Muscle of arm (tissue), 14 donors: ENCODE results near the gene MTSS2. TPM values are rescaled to one million over a fixed set of nuclear protein-coding genes. Genes with fewer than 3 reads are reported as not detected.

Source experiments
- DNase-seq: peaks from one replicate; pipeline ENCODE4 v3.0.0-alpha.2; 2013
- long read RNA-seq, 11 donors: transcript quantifications; one replicate each; lab custom pipeline, GENCODE V29; 2026
- polyA plus RNA-seq, 12 donors: library from polyadenylated mRNA; unstranded; fragments of 120-200 nt; gene quantifications; one replicate each; pipeline ENCODE4 v1.2.1, GENCODE V29; 2013; ENCODE audit not compliant: insufficient read length in 12 of 12

MTSS2 gene, protein sequence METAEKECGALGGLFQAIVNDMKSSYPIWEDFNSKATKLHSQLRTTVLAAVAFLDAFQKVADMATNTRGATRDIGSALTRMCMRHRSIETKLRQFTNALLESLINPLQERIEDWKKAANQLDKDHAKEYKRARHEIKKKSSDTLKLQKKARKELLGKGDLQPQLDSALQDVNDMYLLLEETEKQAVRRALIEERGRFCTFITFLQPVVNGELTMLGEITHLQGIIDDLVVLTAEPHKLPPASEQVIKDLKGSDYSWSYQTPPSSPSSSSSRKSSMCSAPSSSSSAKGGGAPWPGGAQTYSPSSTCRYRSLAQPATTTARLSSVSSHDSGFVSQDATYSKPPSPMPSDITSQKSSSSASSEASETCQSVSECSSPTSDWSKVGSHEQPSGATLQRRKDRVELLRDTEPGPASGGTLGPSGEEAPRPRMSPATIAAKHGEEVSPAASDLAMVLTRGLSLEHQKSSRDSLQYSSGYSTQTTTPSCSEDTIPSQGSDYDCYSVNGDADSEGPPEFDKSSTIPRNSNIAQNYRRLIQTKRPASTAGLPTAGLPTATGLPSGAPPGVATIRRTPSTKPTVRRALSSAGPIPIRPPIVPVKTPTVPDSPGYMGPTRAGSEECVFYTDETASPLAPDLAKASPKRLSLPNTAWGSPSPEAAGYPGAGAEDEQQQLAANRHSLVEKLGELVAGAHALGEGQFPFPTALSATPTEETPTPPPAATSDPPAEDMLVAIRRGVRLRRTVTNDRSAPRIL
- polyA plus RNA-seq: 100 to 1,000 TPM in 8 of 12 donors, 10 to 100 TPM in 4; 80.7 to 148 (median 107) TPM
- long read RNA-seq, donor 1, partial matches to known transcripts: 5 of 10 reads
- long read RNA-seq, donor 1, other reads (novel, unspliced or antisense): 5 of 10 reads
- long read RNA-seq, donor 2, partial matches to known transcripts: 30 of 30 reads
- long read RNA-seq, donor 2, other reads (novel, unspliced or antisense): 0 of 30 reads
- long read RNA-seq, donor 3, partial matches to known transcripts: 7 of 7 reads
- long read RNA-seq, donor 3, other reads (novel, unspliced or antisense): 0 of 7 reads
- long read RNA-seq, donor 4, partial matches to known transcripts: 6 of 6 reads
- long read RNA-seq, donor 4, other reads (novel, unspliced or antisense): 0 of 6 reads
- long read RNA-seq, donor 5, partial matches to known transcripts: 70 of 84 reads
- long read RNA-seq, donor 5, other reads (novel, unspliced or antisense): 13 of 84 reads
- long read RNA-seq, donor 6: 0 reads
- long read RNA-seq, donor 7, partial matches to known transcripts: 7 of 7 reads
- long read RNA-seq, donor 7, other reads (novel, unspliced or antisense): 0 of 7 reads
- long read RNA-seq, donor 8, partial matches to known transcripts: 113 of 113 reads
- long read RNA-seq, donor 8, other reads (novel, unspliced or antisense): 0 of 113 reads
- long read RNA-seq, donor 9: 0 reads
- long read RNA-seq, donor 10, partial matches to known transcripts: 55 of 75 reads
- long read RNA-seq, donor 10, other reads (novel, unspliced or antisense): 20 of 75 reads
- long read RNA-seq, donor 11, partial matches to known transcripts: 25 of 26 reads
- long read RNA-seq, donor 11, other reads (novel, unspliced or antisense): 0 of 26 reads

DNA sequence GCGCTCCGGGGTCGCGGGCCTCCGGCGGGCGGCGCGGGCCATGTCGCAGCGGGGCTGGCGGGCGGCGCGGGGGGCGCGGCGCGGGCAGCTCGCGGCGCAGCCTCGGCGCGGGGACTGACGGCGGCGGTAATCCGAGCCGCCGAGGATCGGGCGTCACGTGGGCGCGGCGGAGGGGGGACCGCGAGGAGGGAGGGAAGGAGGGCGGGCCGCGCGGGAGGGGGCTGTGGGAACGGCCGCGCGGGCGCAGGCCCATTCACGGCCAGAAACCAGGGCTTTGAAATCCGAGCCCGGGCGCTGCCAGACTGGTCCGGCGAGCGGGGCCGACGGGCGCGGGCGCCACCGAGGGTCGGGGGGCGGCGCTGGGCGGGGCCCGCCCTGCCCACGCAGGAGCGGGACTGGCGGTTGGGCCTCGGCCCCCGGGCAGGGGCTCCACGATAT, at the start of gene MTSS2:
Gene MTSS2, minus strand, starts transcription at position 116 of the 438 bp plus-strand sequence. CDS start 262 bp downstream, outside the sequence.
- peak; percentile 89 for DNase-seq

DNA sequence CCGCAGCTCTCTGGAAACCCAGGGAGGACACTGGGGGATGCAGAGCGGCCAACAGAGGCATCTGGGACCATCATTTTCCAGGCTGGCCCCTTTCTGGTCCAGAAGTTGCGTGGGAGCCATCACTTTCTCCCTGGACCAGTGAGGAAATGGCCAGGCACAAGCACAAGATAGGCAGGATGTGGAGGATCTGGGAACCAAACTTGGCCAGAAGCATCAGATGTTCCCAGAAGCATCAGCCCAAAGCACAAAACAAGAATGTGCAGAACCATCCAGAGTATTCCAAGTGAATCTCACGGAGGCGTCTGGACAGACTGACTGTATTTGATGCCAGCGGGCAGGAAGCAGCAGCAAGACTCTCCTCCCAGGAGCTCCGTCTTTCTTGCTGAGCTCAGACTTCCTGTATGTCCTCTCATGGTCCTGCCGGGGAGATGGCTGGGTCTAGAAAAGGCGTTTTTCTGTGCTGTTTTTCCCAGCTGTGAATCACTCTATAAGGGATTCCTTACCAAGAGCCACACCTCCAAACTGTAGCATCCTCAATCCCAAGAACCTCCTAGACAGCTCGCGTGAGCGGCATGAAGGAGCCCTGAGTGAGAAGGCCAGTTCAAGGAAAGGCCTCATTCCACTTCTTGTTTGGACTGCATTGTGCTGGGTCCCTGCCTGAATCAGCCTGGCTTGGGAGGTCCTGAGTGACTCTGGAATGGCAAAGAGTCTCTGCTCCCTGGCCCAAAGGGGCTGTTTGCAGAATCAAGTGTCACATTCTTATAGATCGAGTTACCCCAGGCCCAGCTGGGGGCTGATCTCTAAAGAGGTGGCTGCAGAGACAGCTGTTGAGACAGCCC, 49.5 kb upstream of the MTSS2 start:
- peak; percentile 83 for DNase-seq

DNA sequence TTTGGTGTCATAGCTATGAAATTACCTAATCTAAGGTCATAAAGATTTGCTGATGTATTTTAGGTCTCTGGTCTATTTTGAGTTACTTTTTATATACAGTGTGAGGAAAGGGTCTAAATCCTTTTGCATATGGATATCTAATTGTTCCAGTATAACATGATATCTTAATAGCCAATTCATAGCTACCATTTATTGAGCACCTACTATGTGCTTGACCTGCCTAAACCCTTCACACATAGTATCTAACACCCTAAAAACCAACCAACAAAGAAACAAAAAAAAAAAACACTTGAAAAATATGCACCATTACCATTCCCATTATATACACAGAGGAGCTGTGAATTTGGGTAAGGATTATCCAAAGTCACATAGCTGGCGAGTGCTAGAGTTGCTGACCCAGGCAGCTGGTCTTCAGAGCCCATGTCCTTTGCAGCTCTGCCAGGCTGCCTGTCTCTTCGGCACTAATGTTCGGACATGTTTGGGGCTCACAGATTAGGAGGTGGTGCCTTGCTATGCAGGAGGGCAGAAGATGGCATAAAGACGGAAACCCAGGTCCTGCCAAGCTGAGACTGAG, 48.8 kb upstream of the MTSS2 start:
- no peak for DNase-seq

DNA sequence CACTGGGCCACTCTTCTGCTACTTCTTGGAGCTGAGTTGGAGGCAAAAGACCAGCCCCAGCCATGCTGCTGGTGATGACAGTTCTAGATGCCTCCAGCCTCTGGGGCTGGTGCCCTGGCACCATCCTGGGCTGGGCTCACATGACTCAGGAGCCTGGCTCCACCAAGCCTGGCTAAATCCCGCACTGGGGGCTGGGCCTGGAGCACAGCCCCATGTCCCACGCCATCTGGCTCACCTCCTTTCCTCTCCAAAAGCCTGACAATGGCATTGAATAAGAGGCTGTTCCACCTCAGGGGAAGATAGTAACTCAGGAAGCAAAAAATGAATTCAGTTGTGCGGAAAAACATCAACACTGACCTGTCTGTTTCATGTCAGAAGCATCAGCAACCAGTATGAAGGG, 45.1 kb upstream of the MTSS2 start:
- DNase-seq: no peak

DNA sequence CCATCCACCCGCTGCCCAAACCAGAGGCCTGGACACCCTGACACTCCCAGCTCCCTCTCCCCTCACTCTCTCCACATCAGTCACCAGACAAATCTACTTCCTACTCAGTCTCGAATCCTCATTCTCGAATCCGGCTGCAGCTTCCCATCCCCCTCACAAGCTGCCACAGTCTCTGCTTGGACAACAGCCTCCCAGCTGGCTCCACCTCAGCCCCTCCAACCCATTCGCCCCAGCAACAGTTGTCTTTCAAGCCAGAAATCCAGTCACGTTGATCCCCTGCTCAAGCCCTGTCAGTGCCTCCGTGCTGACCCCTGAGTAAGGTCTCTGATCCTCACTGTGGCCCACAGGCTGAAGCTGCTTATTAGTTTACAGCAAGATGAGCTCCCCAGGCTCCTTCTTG, 44.2 kb upstream of the MTSS2 start:
- no peak for DNase-seq

DNA sequence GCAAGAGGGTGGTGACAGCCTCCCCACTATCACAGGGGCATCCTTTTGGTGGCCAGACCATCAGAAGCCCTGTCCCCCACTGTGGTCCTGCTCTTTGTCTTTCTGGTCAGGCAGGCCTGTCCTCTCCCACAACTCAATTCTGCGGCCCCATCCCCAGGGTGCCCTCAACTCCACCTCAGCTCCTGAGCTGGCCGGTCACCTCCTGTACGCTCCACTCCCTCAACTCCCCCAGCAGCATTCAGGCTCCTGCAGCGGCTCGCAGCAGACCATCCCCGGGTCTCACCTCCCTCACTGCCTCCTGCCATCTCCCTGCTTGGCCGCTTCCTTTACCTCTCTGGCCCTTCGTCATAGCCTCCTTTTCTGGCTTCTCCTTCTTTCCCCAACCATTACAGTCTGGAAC, 43.4 kb upstream of the MTSS2 start:
- no peak for DNase-seq

DNA sequence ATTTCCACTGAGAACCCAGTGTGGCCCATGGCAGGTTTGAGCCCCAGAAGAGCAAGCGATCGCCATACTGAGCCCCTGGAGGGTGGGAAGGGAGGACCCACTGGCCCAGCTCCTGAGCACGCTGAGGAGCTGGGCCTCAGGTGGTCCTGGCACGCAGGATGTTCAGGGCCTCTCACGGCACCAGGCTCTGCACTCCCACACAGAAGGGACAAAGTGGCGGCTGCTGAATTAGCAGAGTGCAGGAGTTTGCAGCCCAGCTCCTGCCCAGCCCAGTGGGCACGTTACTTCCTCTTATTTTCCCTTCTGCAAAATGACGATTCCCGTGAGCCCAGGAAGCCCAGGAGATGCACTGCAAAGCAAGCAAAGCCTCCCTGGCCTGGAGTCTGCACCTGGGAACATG, 42.3 kb upstream of the MTSS2 start:
- DNase-seq: no peak

DNA sequence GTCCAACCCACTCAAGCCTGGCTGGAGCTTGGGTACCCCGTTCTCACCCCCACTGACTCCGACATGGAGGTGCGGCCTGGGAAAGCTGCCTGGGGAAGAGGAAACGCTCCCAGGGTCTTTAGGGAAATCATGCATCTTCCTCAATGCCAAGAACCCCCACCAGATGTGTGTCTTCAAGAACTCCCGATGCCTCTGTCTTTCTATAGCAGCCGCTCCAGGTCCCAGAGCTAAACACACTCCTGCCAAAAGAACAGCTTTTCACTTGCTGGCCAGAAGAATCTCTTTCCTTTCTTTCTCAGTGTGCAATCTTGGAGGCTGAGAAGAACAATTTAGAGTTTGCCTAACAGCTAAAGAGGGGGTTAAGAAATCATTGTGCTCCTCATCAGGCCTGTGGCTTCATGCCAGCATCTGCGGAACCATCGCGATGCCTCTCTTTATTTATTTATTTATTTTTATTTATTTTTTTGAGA, 41.1 kb upstream of the MTSS2 start:
- peak; percentile 88 for DNase-seq

DNA sequence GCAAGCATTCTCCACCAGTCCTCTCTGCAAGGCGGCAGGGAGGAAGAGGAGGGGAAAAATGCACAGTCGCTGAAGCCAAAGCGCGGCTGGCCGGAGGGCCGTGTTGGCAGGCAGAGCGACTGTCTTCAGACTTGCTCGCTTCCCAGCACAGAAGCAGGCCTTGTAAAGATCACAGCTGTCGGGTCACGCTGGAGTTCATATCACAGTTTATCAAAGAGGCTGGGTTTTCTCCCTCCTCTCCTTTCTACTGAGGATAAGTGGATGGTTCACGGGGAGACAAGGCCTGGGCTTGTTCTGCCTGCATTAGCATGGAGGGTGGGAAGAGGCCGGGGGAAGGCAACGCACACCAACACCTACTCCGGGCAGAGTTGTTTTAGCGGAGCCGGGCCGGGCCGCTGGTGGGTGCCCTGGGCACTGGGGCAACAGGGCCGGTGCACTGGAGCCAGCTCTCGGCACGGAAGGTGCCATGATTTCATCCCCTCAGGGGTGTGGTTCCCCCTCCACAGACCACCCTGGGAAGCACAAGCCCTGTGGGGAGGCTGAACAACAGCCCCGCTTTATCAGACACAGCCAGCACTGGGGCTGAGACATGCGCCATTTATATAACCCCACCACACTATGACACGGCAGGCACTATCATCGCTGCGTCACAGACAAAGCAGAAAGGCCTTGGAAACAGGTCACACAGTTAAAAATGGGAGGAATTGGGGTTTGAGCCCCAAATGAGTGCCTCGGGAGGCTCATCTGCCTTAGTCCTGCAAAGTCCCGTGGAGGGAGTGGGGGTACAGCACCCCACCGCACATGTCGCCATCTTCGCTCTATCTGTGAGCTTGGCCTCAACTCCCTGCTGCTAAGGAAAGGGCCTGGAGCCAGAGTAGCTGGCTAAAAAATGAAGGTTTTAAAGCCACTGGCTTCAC, 40.3 kb upstream of the MTSS2 start:
- peak; percentile 82 for DNase-seq

DNA sequence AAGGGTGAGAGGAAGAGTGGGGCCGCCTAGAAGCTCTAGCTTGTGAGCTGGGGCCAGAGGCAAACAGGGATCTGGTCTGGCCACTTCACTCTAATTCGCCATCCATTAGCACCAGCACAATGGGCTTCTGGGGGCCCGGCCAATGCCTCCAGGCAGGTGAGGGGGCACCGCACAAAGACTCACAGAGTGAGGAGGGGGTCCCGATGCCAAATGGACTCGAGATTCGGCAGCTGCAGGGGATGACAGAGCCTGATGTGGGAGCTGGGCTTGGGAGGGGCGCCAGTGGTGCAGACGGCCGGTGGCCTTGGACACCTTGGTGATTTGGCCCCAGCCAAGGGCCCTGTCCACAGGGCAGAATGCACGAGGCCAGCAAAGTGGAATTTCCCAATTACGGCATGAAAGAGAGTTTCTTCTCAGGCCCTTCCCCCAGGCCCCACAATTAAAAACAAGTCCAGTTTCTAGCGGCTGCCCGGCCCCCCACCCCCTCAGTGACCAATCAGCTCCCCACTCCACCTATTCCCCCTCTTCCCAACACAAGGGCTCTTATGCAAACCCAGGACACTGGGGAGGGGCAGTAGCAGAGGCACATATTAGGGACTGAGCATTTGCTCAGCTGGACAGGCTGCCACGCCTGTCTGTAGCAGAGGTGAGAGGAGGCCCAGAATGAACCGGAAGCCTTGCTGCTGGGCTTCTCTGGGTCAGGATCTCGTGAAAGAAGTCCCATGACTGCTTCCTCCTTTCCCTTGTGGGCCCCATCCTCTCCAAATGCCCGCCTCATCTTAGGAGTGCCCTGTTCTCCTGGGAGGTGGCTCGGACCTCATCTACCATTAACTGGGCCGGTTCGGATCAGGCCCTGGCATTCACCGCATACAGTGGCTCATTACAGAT, 39.4 kb upstream of the MTSS2 start:
- no peak for DNase-seq

DNA sequence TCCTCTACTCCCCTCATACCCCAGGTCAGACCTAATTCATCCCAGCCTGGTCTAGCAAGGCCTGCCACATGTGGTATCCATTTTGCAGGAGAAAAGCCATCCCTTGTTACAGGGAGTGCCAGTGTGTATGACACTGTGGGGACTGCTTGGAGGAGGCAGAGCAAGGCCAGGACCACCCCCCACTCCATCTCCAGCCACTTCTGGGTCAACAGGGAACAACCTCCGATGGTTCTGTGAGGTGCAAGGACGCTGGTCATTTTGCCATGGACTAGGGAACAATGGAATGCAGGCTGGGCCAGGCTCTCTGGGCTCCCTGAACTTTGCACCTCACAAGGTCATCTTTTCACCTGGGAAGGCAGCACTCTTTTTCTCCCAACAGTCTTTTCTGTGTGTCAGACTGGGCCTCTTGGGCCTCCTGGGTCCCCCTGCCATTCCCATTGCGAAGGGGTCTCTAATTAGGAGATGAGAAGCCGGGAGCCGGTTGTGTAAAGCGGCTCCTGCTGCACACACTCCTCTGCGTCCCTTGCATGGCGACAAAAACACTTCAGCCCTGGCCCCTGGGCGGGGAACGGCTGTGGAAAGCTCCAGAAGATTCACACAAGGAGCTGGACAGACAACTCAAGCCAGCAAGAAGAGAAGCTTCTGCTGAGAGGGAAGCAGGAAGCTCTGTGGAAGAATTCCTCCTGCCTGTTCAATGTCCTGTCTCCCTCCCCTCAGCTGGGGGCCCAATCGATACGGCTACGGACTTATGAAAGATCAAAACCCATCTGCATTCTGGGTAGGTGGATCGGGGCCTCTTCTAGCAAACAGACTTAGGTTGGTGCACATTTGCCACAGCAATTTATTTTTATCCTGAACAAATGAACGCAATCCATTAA, 38.5 kb upstream of the MTSS2 start:
- DNase-seq: no peak

DNA sequence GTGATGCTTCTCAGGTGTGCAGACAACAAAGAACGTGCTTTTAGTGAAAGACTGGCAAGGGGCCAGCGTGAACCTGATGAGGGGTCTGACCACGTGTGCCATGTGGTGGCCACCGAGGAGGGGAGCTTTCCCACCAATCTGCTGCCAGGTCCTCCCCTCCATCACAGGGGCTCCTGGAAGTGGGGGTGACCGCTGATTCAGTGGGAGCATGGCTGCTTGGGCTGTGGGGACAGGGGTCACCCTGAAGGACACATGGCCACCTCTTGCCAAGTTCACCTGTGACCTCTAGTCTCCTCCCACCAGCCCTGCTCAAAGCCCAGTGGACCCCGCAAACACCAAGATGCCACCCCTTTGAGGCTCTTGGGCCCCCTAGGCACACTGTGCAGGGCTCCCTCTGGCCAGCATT, 37.9 kb upstream of the MTSS2 start:
- DNase-seq: no peak

DNA sequence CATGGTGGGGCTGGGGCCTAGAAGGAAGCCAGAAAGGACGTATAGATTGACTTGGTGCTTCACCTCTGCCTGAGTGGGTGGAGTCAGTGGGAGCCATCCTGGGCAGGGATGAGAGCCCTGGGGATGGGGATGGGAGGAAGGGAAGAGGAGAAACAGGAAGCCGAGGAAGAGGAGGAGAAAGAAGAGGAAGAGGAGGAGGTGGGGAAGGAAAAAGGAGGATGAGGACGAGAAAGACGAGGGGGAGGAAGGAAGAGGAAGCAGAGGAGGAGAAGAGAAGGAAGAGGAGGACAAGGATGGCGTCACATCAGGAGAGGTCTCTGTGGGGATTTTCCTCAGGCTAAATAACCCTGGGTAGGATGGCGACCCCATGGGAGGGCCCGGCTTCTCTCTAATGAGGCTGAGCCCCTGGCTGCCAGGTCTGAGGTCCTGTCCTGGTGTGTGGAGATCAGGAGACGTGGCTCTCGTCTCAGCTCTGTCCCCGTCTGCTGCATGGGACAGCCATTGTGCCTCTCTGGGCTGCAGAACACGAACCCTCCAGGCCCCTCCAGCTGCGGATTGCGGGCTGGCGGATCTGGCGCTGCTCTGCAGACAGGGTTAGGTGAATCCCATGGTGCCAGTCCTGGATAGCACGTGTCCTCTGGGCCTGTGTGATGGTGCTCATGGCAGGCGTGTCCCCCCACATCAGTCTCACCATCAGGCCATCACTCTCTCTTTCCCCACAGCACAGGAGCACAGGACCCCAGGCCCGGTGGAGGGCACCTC, 35.5 kb upstream of the MTSS2 start:
- no peak for DNase-seq

DNA sequence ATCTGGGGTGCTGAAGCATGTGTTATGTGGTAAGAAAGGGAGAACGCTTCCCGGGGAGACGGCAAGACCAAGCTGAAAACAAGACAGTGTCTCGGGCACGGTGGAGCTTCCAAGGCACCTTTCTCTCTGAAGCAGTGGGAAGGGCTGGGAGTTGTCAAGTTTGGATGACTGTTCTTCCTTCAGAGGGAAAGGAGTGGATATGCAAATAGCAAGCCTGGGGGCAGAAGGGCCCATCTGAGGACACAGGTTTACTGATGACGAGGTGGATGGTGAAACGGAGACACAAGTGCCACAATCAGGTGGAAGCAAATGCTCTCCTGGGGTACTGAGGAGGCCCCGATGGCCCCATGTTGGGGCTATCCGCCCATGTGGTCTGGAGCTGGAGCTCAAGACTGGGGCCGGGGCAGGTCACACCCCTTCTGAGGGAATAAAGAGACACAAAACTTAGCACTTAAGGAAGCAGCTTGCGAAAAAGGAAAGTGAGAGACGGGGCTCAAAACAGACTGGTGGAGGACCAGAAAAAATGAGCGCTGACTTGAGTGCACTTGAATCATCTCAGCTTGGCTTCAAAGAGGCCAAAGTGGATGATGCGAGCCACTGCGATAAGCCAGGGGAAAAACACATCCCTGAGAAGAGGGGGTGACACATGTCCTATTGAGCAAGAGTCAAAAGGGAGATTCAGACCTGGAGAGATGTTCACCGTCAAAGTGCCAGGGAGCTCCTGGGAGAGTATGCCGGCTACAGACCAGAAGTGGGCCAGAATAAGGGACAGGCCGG, 34.8 kb upstream of the MTSS2 start:
- no peak for DNase-seq

DNA sequence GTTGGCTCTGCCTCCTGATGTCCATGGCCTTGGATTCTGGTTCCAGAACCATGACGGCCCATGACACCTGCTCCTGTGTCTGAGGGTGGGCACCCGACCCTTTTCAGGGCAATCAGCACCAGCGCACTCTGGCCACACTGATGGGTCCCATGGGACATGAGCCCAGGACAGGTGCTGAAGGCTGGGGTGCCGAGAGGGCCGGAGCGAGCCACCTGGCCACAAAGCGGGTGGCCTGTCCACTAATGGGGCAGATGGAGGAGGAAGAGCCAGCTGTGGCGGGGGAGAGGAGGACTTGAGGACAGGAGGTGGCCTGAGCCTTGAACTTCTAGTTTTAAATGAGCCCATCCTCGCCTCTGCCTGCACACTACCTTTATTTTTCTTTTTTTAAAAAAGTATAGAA, 31.2 kb upstream of the MTSS2 start:
- DNase-seq: no peak
